DMS114 treated with DMSO at 0.1 percent for 48 hours (cell line): ENCODE results near the gene GCSH.

Experiments used
- DNase-seq: peaks from one replicate; lab custom pipeline; 2025; ENCODE audit not compliant: unreplicated experiment; lab: John Stamatoyannopoulos, UW

The GCSH gene

DNA sequence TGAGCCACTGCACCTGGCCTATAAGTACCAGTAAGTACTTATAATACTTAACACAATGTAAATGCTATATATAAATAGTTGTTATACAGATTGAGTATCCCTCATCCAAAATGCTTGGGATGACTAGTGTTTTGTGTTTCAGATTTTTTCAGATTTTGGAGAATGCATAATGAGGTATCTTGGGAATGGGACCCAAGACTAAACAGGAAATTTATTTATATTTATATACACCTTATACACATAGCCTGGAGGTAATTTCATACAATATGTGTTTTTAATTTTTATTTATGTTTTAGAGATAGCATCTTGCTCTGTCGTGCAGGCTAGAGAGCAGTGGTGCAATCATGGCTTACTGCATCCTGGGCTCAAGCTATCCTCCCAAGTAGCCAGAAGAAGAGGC, 9.8 kb upstream of the GCSH start:
- DNase-seq: no peak

DNA sequence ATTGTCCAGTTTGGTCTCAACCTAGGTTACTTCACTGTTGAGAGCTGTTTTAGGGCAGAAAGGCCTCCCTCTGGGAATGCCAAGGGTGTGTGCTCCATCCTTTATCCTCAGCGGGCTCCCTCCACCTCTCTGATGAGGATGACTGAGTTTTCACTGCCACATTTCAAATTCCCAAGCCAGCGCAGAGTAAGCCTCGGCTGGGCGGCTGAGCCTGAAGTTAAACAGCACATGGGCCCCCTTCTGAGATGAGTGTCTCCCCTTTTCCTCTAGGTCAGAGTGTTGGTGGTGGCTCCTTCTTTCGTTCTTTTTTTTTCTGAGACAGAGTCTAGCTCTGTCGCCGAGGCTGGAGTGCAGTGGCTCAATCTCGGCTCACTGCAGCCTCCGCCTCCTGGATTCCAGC, 5.5 kb upstream of the GCSH start:
- no peak for DNase-seq

DNA sequence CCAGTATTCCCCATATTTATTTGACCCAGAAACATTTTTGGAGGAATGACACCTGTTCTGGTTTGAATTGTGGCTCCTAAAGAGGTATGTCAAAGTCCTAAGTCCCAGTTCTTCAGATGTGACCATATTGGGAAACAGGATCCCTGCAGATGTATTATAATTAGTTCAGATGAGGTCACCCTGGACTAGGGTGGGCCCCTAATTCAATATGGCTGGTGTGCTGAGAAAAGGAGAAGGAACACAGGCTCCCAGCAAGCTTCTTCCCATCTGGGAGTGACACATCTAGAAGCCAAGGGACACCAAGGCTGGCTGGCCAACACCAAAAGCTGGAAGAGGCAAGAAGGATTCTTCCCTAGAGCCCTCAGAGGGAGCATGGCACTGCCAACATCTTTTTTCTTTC, 3.8 kb upstream of the GCSH start:
- DNase-seq: no peak

DNA sequence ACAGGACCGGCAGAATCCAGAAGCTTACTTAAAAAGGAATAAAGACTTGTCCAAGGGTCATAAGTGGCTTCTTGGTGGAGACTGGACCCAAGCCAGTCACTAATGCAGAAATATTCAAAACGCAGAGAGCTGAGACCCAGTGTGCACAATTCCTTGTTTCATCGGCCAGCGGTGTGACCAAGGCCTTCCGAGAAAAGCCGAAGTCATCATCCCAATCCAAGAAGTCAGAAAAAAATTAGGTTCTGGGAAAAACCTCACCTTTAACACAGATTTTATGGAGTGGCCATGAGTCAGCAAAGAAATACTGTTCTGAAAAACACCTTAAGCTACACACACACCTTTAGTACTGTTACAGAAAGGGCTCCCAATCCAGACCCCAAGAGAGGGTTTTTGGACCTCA, 1.0 kb upstream of the GCSH start:
- no peak for DNase-seq

DNA sequence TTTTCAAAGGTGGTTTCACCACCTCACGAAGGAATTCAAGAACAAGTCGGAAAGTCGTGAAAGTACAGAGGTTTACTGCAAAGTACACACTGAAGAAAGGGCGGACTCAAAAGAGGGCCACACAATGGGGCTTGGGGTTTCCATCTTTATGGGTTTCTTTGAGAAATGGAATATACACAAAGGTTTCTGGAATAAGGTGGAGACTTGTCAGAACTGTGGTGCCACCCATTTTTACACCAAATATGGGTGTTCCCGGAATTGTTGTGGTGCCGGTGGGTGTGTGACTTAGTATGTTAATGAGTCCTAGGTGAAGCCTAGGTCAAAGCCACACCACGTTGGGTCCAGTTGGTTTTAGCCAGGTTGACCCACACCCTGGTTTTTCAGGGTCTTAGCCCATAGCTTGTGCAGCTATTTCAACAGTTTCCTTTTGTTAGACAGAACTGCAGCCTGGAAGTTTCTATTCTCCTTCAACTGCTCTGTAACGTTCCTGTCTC, 567 bp upstream of the GCSH start:
- DNase-seq: no peak

DNA sequence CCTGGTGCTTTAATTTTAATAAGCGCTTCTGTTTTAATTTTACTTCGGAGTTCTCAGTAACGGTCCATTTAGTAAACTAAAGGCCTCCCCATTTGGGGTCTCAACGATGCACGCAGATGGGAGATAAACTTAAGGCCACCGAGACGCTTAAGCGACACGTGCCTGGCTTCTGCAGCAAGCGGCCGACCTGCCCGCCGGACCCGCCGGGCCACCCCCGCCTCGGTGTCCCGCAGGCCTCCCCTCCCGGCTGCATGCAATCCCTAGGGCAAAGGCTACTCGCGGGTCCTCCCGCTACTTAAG, 592 bp downstream of the GCSH start:
- no peak for DNase-seq

DNA sequence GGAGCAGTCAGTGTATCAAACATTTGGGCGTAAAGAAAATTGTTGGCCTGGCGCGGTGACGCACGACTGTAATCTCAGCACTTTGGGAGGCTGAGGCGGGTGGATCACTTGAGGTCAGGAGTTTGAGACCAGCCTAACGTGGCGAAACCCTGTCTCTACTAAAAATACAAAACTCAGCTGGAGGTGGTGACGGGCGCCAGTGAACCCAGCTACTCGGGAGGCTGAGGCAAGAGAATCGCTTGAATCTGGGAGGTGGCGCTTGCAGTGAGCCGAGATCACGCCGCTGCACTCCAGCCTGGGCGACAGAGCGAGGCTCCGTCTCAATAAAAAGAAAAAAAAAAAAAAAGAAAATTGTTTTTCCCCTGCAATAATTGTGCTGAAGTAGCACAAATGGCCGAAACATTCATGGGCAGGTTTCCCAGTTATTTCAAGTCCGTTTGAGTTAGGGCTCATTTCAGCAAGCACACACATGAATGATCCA, 1.4 kb downstream of the GCSH start:
- no peak for DNase-seq

DNA sequence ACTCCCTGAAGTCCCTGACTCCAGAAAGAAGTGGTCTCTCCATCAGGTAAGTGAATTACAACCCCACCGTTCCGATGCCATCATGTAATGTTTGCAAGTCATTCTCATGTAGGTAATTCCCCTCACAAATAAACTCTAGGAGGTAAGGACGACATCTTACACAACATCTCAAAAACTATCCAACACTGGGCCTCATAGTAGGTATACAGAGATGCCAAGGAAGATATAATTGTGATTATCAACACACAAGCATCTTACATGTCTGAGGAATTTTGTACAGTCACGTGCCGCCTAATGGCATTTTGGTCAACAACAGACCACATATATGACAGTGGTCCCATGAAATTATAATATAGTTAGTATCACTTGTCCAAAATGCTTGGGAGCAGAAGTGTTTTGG, 7.4 kb downstream of the GCSH start:
- DNase-seq: no peak

DNA sequence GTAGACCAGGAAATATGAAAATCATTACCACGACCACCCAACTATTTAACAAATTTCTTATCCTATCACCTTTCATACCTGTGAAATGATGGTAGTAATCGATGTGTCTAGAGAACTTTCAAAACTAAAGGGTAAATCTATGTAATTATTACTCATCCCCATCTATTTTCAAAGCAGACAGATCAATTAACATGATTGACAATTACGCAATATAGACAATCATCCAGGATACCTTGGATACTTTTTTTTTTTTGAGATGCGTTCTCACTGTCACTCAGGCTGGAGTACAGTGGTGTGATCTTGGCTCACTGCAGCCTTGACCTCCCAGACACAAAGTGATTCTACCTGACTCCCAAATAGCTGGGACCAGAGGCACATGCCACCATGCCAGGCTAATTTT, 15.2 kb downstream of the GCSH start:
- DNase-seq: no peak

DNA sequence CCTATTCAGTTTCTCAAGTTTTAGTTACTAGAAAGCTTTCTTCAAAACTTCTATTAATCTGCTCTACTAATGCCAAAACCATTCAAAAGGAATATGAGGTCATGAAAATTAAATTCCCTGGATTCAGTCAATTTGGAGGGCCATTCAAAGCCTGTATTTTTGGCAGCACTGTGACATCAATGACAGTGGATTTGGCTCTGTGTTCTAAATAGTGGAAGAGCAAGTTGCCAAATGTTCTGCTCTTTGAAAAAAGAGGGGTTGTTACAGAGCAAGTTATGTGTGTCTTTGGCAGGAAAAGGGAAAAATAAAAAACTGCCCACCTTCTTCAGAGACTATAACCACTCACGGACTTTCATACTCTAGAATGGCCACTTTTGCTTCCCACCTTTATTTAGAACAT, 16.0 kb downstream of the GCSH start:
- no peak for DNase-seq

DNA sequence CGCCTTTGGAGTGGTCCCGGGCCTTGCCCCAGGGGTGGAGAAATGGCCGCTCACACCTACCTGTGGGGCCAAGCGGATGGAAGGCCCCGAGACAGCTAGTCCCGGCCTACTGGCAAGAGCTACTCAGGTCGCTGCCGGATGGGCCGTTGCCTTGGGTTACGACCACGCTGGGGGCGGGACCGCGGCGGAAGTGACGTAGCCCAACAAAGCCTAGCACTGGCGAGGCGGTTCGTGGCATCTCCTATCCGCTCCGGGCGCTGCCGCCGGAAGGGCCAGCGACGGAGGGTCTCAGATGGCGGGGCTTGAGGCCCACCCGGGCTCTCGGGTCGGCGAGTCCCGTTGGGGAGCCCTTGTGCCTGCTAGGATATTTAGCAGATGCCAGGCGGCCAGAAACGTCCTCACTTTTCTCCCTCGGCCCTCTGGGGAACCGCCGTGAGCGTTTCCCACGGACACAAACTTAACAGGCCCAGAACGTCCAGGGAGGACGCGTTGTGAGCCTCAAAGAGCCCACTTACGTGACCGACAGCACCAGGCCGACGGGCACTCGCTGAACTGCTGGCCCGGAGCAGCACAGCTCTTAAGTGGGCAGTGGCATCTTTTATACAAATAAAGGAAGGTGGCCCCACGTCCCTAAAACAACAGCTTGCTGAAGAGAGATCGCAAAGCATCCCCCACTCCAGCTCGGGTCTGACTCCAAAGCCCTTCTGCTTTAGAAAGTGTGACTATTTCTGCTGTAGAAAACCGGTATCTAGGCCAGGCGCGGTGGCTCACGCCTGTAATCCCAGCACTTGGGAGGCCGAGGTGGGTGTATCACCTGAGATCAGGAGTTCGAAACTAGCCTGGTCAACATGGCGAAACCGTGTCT, 18.9 kb downstream of the GCSH start, which contains the start of gene C16orf46:
Gene C16orf46 (minus strand): TSS at position 163 of the 865 bp plus-strand sequence. CDS start 13,283 bp downstream, outside the sequence.
- DNase-seq: peak; percentile 91

DNA sequence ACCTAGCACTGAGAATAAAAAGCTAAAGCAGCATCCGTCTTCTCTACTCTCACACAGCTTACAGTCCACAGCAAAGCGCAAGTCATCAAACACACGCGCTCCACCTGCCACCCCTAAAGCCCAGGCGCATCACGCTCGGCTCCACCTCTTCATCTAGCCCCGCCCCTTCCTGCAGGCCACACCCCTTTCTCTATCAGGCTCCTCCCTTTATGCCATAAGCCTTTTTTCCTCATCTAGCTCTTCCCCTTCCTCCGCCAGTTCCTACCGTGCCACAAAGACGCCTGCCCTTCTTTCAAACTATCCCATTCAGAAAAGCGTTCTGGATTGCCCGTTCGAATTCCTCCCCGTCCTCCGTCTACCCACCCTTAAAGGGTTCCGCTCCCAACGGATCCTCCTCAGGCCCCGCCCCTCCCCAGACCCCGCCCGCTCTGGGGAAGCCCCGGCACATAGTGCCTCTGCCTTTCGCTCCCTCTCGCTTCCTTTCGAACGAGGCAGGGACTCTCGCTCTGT, 19.6 kb downstream of the GCSH start:
- peak; percentile 94 for DNase-seq

DNA sequence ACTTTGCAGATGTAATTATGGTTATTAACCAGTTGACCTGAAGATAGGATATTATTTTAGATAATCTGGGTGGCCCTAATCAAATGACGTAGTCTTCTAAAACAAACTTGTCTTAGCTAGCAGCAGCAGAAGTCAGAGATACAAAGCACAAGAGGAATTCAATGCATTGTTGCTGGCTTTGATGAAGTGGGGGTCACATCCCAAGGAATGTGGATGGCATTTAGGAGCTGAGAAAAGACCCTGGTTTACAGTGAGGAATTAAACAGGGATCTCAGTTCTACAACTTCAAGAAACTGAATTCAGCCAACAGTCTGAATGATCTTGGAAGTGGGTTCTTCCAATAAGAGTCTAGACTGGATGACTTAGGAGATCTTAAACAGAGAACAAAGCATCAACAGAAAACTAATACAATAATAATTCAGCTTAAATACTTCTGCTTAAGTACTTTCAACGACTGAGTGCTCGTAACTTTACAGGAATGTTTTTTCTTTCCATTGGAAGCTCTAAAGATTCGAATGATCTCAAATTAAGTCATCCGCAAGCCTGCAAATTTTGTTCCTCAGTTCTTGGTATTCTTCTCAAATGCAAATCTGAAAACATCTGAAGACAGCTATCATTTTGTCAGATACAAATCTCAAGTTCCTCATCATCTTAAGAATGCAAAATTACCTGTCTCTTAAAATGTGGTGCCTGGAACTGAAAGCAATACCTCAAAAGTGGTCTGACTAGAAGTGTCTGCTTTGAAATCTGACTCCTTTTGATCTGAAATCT, 22.4 kb downstream of the GCSH start:
- no peak for DNase-seq

DNA sequence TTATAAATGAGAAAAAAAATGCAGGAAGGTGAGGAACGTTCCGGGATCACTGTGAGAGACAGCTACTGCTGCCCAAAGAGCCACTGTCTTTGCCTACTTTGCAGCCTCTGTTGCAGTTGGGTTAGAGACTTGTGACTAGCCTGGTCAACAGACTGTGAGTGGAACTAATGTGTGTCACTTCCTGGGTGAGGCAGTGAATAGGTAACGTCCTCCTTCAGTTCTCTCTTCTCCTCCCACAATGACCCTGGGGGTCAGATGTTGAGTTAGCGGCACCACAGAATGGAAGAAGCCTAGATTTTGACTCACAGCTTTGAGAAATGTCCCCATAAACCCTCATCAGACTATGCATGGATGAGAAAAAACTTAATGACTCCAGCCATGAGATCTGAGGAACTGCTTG, 24.4 kb downstream of the GCSH start:
- no peak for DNase-seq

DNA sequence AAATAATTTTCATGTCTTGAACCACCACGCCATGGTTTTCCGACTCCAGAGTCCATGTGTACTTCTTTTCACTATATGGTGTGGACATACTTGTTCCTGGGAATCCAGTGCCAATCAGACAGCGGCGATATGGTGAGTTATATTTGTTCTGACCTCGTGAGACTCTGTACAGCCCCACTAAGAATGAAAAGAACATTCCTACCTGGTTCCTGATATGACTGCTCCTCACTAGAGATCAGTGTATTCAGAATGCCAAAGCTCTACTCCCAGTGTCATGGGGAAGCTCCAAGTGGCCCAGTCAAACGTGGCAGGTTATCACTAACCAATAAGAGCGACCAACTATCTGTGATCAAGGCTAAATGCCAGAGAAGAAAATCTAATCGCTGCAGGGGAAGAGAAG, 25.2 kb downstream of the GCSH start:
- DNase-seq: no peak

DNA sequence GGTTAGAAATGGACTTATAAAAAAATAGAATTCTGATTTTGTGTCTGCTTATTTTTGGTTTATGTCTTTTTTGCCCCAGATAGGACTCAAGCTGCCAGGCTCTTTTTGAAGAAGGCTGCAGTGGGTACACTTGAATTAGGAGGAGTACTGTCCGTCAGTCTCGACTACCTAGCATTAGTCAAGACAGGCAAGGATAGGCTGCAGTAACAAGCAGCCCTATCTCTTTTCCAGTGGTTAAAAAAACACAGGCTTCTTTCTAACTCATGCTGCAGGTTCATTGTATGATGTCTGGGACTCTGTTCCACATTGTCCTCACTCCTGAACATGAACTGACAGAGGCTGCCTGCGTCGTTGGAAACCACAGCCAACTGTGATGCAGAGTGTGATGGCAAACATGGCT, 27.1 kb downstream of the GCSH start:
- no peak for DNase-seq

DNA sequence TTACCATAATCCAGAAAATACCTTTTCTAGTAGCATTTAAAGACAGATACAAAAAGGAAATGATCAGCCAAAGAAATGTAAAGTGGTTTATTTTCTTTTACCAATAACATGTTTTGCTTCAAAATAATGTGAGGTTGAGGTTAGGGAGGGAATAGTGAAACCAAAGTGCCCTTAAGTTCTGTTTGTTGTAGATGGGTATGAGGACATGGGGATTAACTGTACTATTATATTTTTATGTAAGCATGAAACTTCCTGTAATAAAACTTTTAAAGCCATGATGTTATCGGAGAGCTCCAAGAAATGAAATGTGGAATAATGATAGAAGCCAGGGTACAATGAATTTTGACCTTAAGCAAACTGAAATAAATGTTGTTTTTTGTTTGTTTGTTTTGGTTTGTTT, 29.0 kb downstream of the GCSH start:
- DNase-seq: no peak

DNA sequence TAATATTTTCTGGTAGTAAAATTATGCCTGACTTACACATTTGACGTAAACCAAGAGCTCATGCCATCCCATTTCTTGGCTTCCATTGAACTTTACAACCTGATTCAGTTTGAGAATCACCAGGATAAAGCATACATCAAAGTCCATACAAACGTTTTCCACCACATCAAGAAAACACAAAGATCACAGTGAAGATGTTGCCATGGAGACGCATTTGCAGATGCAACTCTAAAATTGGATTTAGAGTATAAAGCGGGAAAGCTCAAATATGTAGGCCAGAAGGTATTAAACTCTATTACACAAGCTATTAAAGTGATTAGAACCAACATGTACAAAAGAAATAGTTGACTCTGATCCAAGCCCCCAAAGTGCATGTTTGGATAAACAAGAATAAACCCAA, 29.5 kb downstream of the GCSH start:
- no peak for DNase-seq

DNA sequence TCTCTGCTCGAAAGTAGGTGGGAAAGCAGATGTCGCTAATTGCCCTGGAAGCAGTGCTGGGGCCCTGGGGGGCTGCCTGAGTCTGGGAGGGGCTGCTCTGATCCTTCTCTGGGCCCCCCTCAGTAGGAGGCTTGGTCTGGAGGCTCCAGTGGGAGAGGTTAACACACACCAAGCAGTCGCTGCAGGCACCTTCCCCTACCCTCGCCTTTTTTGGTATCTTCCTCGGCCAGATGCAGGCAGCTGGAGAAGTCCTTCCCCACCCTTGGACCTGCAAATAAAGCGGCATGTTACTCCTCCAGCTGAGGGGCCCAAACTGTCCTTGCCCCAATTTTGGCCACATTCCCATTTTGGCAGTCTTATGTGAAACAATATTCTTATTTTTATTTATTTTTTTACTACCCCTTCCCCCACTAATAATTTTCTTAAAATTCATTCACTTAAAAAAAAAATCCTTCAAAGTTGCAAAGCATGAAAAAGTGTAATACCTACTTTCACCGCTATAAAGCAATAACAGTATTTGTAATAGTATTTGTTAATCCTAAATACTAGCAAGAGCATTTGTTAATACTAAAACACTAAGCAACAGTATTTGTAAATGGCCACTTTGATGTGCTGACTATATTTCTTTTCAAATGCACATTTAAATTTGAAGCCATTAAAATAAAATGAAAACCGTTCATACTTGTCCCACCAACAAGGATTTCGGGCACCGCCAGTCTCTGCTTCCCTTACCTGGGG, 34.2 kb downstream of the GCSH start:
- DNase-seq: no peak

DNA sequence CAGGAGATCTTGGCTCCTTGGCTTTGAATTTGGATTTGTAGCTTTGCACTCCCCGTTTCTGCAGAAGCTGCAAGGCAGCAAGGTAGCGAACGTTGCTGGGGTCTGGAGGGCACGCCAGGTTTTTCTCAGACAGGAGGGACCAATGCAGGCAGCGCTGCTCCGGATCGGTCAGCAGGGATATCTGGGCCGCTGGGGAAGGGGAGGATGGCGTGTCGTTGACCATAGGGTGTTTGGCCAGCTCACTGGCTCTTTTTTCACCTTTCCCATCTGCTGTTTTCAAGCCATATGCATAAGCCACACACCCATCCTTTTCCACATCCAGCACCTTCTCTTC, 34.9 kb downstream of the GCSH start:
- DNase-seq: no peak

DNA sequence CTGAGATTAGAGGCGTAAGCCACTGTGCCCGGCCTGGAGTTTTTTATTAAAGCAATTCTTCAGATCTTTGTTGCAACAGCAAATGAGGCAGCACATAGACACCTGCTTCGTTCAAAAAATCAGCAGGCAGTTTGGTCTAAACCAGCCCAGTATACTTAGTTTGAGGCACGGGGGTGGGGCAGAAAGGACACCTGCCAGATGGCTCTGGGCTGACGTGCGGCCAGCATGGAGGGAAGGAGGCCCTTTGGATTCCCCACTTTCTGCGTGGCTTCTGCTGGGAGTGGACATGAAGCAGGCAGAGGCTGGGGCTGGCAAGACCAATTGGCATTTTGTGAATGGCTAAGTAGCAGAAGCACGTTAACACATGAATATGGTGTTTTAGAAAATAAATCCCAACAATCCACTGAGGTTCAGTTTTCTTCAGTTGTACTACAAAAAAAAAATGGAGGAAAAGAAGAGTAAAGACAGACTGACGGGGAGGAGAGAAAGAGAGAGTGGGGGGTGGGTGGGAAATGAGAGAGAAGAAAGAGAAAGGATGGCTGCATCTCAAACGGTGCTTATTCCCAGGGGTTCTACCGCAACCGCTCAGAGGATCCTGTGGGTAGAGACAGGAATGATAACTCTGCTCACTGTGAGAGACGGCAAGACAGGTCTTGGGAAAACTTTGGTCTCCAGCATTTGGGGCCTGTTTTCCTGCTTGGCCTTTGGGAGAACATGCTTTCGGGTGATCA, 35.5 kb downstream of the GCSH start:
- no peak for DNase-seq
